ENCODE measurements around the gene NPAS2. TPM values are rescaled to one million over a fixed set of nuclear protein-coding genes. Genes with fewer than 3 reads are reported as not detected.

The NPAS2 gene
- total RNA-seq, 1 experiment from 2014 or later, result 20.4 TPM

GRCh38 chr2:100924520-100925451, 104.8 kb downstream of the NPAS2 start:
- no TSS peak for BruUV-seq (replicated peaks)
- peaks cover 0 to 5% of the 10 kb centered on the region in 2 experiments; a peak in 2 of 4 replicates for H3K36me3 ChIP-seq (ENCODE audit: control insufficient read depth in 1 of 2, insufficient read depth in 2 of 2, low read length in 2 of 2)
- H3K4me2 ChIP-seq (ENCODE audit: low read length), result no peak overlapping the region
- H3K9me2 ChIP-seq (ENCODE audit: insufficient read depth), result no peaks in the 10 kb centered on the region
- no peaks in the 10 kb centered on the region for H3K27me3 ChIP-seq (ENCODE audit: insufficient read depth, low read length)
- DNase-seq (ENCODE audit: low read depth, low spot score) (no peak), ATAC-seq (no peak)
- H3K4me1 ChIP-seq (ENCODE audit: control insufficient read depth in 1 of 2, insufficient read depth in 2 of 2, low read length in 2 of 2), result no peaks in the 10 kb centered on the region
- no peak overlapping the region for H2AFZ ChIP-seq (ENCODE audit: low read depth, low read length, poor library complexity, severe bottlenecking)
- CTCF ChIA-PET, result no interaction called here
- TF ChIP-seq CBX3 (IDR thresholded peaks at IDR 0.05; ENCODE audit: low read depth) (no peak), ZNF274 (IDR thresholded peaks at IDR 0.05; ENCODE audit: low read depth, low read length) (no peak), EZH2phosphoT487 (IDR thresholded peaks at IDR 0.05; ENCODE audit: borderline replicate concordance) (no peak)
- intact Hi-C loops (cut with micrococcal nuclease), result no loop called here
- no peaks in the 10 kb centered on the region for H3K79me2 ChIP-seq (ENCODE audit: insufficient read depth, low read length)
- H4K20me1 ChIP-seq (ENCODE audit: insufficient read depth), result no peaks in the 10 kb centered on the region
- RAD21 ChIA-PET (ENCODE audit: low non-redundant PET in 1 of 2, low total read pairs in 2 of 2, uncharacterized antibody in 2 of 2, unreplicated experiment in 2 of 2), result no interaction called here
- POLR2A ChIA-PET, result no interaction called here
- no peaks in the 10 kb centered on the region for H3K9me3 ChIP-seq (ENCODE audit: control insufficient read depth in 1 of 2, insufficient read depth in 1 of 2, low read depth in 1 of 2, low read length in 2 of 2)
- no peak overlapping the region for H3K9ac ChIP-seq (ENCODE audit: low read length)
- H3K27ac ChIP-seq (ENCODE audit: low read depth, low read length), result no peak overlapping the region
- H3K4me3 ChIP-seq (replicated peaks in 1 of 2; ENCODE audit: low read depth in 1 of 2, low read length in 2 of 2), result no peak overlapping the region

- Histone ChIP-seq H3K4me1 (ENCODE audit: control insufficient read depth in 1 of 2, insufficient read depth in 2 of 2, low read length in 2 of 2) (no peaks in the 10 kb centered on the region), H2AFZ (ENCODE audit: low read depth, low read length, poor library complexity, severe bottlenecking) (no peak overlapping the region), H3K36me3 (ENCODE audit: control insufficient read depth in 1 of 2, insufficient read depth in 2 of 2, low read length in 2 of 2) (peaks cover 0 to 5% of the 10 kb centered on the region in 2 experiments; a peak in 2 of 4 replicates), H3K4me2 (ENCODE audit: low read length) (no peak overlapping the region), H3K27me3 (ENCODE audit: insufficient read depth, low read length) (no peaks in the 10 kb centered on the region), H3K79me2 (ENCODE audit: insufficient read depth, low read length) (no peaks in the 10 kb centered on the region), H3K9me3 (ENCODE audit: control insufficient read depth in 1 of 2, insufficient read depth in 1 of 2, low read depth in 1 of 2, low read length in 2 of 2) (no peaks in the 10 kb centered on the region), H3K9me2 (ENCODE audit: insufficient read depth) (no peaks in the 10 kb centered on the region), H3K4me3 (replicated peaks in 1 of 2; ENCODE audit: low read depth in 1 of 2, low read length in 2 of 2) (no peak overlapping the region), H3K27ac (ENCODE audit: low read depth, low read length) (no peak overlapping the region), H4K20me1 (ENCODE audit: insufficient read depth) (no peaks in the 10 kb centered on the region), H3K9ac (ENCODE audit: low read length) (no peak overlapping the region)
- no TSS peak for BruUV-seq (replicated peaks)
- ChIA-PET POLR2A (no interaction called here), CTCF (no interaction called here), RAD21 (ENCODE audit: low non-redundant PET in 1 of 2, low total read pairs in 2 of 2, uncharacterized antibody in 2 of 2, unreplicated experiment in 2 of 2) (no interaction called here)
- no peak for DNase-seq (ENCODE audit: low read depth, low spot score)
- ATAC-seq, result no peak
- intact Hi-C loops (cut with micrococcal nuclease), result no loop called here
- TF ChIP-seq POLR2AphosphoS5 (IDR thresholded peaks at IDR 0.05; ENCODE audit: low read depth, low read length), result no peak
- TF ChIP-seq CBX3 (IDR thresholded peaks at IDR 0.05; ENCODE audit: low read depth), result no peak
- TF ChIP-seq RAD21 (IDR thresholded peaks at IDR 0.05; ENCODE audit: low read depth), result no peak
- no peak for TF ChIP-seq MAX (IDR thresholded peaks at IDR 0.05)
- TF ChIP-seq TCF7L2 (IDR thresholded peaks at IDR 0.05; ENCODE audit: borderline replicate concordance, extremely low read depth, insufficient read depth, insufficient read length), result no peak
- TF ChIP-seq POLR2A (IDR thresholded peaks at IDR 0.05; ENCODE audit: borderline replicate concordance, extremely low read depth, insufficient read depth, insufficient read length), result no peak
- TF ChIP-seq JUND (IDR thresholded peaks at IDR 0.05), result no peak
- no peak for TF ChIP-seq REST (IDR thresholded peaks at IDR 0.05; ENCODE audit: low read depth)
- TF ChIP-seq CEBPB (IDR thresholded peaks at IDR 0.05; ENCODE audit: low read depth), result no peak
- no peak for TF ChIP-seq SP1 (IDR thresholded peaks at IDR 0.05; ENCODE audit: low read depth)
- no peak for TF ChIP-seq ELF1 (IDR thresholded peaks at IDR 0.05; ENCODE audit: borderline replicate concordance, low read depth)
- TF ChIP-seq EZH2 (IDR thresholded peaks at IDR 0.05), result no peak
- TF ChIP-seq ATF3 (IDR thresholded peaks at IDR 0.05), result no peak
- no peak for TF ChIP-seq FOSL1 (IDR thresholded peaks at IDR 0.05; ENCODE audit: low read depth)
Measured at GRCh38 chr2:100928235-100928634, 108.3 kb downstream of the NPAS2 start.

All from HCT116 (cell line).